SK-N-MC (cell line): ENCODE results near the gene TTC19.

Experiments
- EZH2 ChIP-seq: fragments of 200-600 bp; sonication (generic); IDR thresholded peaks from one replicate; pipeline ENCODE4 v1.6.1; 2017; ENCODE audit warnings: antibody characterized with exemption
- POLR2AphosphoS5 ChIP-seq: IDR thresholded peaks from 2 replicates; pipeline ENCODE4 v1.6.1; 2012; ENCODE audit warnings: mild to moderate bottlenecking, low read depth, low read length, borderline replicate concordance

- no peak for TF ChIP-seq EZH2
- TF ChIP-seq POLR2AphosphoS5, result no peak
Observed at GRCh38 chr17:15957206-15957605, 42.4 kb upstream of the TTC19 start.
